ENCODE data around the gene EIF2B1.

GRCh38 chr12:123634142-123634561 lies 666 bp upstream of the EIF2B1 start:
- TF ChIP-seq CTCF (IDR thresholded peaks at IDR 0.05 in 2 of 3, conservative IDR thresholded peaks at IDR 0.05 in 1 of 3; ENCODE audit: borderline replicate concordance in 1 of 3, insufficient read depth in 1 of 3, low read depth in 2 of 3, low read length in 2 of 3) (no peak), MAX (IDR thresholded peaks at IDR 0.05) (no peak), EZH2 (IDR thresholded peaks at IDR 0.05) (no peak), POLR2AphosphoS5 (IDR thresholded peaks at IDR 0.05; ENCODE audit: low read depth, low read length) (no peak), REST (IDR thresholded peaks at IDR 0.05; ENCODE audit: low read depth) (no peak), POLR2A (IDR thresholded peaks at IDR 0.05; ENCODE audit: borderline replicate concordance, extremely low read depth, insufficient read depth, insufficient read length) (no peak)

Measured in HCT116 (cell line).